HCT116 (cell line): ENCODE results near the gene KRT14.

ENCODE experiments used
- EZH2 ChIP-seq: fragments of 200-600 bp; sonication (generic); IDR thresholded peaks from 2 replicates; pipeline ENCODE4 v1.6.1; 2017; ENCODE audit warnings: antibody characterized with exemption, mixed run types
- POLR2A ChIP-seq: IDR thresholded peaks from 2 replicates; pipeline ENCODE4 v1.7.0; 2011; ENCODE audit warnings: borderline replicate concordance; ENCODE audit not compliant: insufficient read depth, insufficient read length; ENCODE audit errors: extremely low read depth
- RAD21 ChIP-seq: IDR thresholded peaks from 2 replicates; pipeline ENCODE4 v1.6.1; 2012; ENCODE audit warnings: low read depth, mild to moderate bottlenecking
- SIN3A ChIP-seq: IDR thresholded peaks from 2 replicates; pipeline ENCODE4 v1.6.1; 2012; ENCODE audit warnings: low read depth
- SRF ChIP-seq: IDR thresholded peaks from 2 replicates; pipeline ENCODE4 v1.6.1; 2012; ENCODE audit warnings: low read depth
- ZNF274 ChIP-seq: fragments of 200-500 bp; sonication (Bioruptor generic); IDR thresholded peaks from 2 replicates; pipeline ENCODE4 v1.6.1; 2014; ENCODE audit warnings: mild to moderate bottlenecking, low read depth, low read length, inconsistent platforms
- TF ChIP-seq, protein P1 (sequence below), 3 experiments: fragments of 200-600 bp in 1 of 3; sonication (generic) in 1 of 3; IDR thresholded peaks in 2 of 3; conservative IDR thresholded peaks in 1 of 3; 2 replicates each; pipeline ENCODE4 v1.5.1; 2012 to 2017; ENCODE audit warnings: low read depth in 2 of 3, low read length in 2 of 3, antibody characterized with exemption in 1 of 3, borderline replicate concordance in 1 of 3, control low read depth in 1 of 3, mild to moderate bottlenecking in 1 of 3, mixed read lengths in 1 of 3, mixed run types in 1 of 3, moderate library complexity in 1 of 3; ENCODE audit not compliant: insufficient read depth in 1 of 3
- TF ChIP-seq, protein P2 (sequence below): IDR thresholded peaks from 2 replicates; pipeline ENCODE4 v1.6.1; 2012; ENCODE audit warnings: low read depth

DNA sequence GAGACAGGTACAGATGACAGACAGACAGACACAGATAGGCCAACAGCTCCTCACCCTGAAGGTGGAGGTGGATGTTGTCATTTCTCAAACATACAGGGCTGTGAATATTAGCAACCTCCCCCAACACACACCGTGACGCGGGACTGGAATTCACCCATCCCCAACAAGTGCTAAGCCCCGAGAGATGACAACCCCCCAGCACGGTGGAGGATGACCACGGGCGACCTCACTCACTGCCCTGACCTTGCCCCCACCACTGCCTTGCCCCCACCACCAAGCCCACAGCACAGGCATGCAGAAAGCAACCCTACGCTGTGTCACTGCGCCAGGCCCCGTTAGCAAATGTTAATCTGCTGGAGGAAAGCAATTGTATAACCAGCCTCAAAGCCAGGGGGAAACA is 42.6 kb upstream of the KRT14 start:
- TF ChIP-seq, protein P1, sequence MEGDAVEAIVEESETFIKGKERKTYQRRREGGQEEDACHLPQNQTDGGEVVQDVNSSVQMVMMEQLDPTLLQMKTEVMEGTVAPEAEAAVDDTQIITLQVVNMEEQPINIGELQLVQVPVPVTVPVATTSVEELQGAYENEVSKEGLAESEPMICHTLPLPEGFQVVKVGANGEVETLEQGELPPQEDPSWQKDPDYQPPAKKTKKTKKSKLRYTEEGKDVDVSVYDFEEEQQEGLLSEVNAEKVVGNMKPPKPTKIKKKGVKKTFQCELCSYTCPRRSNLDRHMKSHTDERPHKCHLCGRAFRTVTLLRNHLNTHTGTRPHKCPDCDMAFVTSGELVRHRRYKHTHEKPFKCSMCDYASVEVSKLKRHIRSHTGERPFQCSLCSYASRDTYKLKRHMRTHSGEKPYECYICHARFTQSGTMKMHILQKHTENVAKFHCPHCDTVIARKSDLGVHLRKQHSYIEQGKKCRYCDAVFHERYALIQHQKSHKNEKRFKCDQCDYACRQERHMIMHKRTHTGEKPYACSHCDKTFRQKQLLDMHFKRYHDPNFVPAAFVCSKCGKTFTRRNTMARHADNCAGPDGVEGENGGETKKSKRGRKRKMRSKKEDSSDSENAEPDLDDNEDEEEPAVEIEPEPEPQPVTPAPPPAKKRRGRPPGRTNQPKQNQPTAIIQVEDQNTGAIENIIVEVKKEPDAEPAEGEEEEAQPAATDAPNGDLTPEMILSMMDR (IDR thresholded peaks at IDR 0.05 in 2 of 3, conservative IDR thresholded peaks at IDR 0.05 in 1 of 3; ENCODE audit: borderline replicate concordance in 1 of 3, insufficient read depth in 1 of 3, low read depth in 2 of 3, low read length in 2 of 3) = no peak
- TF ChIP-seq, protein P2, sequence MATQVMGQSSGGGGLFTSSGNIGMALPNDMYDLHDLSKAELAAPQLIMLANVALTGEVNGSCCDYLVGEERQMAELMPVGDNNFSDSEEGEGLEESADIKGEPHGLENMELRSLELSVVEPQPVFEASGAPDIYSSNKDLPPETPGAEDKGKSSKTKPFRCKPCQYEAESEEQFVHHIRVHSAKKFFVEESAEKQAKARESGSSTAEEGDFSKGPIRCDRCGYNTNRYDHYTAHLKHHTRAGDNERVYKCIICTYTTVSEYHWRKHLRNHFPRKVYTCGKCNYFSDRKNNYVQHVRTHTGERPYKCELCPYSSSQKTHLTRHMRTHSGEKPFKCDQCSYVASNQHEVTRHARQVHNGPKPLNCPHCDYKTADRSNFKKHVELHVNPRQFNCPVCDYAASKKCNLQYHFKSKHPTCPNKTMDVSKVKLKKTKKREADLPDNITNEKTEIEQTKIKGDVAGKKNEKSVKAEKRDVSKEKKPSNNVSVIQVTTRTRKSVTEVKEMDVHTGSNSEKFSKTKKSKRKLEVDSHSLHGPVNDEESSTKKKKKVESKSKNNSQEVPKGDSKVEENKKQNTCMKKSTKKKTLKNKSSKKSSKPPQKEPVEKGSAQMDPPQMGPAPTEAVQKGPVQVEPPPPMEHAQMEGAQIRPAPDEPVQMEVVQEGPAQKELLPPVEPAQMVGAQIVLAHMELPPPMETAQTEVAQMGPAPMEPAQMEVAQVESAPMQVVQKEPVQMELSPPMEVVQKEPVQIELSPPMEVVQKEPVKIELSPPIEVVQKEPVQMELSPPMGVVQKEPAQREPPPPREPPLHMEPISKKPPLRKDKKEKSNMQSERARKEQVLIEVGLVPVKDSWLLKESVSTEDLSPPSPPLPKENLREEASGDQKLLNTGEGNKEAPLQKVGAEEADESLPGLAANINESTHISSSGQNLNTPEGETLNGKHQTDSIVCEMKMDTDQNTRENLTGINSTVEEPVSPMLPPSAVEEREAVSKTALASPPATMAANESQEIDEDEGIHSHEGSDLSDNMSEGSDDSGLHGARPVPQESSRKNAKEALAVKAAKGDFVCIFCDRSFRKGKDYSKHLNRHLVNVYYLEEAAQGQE = no peak
- TF ChIP-seq SRF (no peak), SIN3A (no peak), POLR2A (no peak), EZH2 (no peak), ZNF274 (no peak), RAD21 (no peak)
